Muscle of back (tissue), 11 donors: ENCODE measurements around the gene CCNY. TPM values are rescaled to one million over a fixed set of nuclear protein-coding genes. Genes with fewer than 3 reads are reported as not detected.

Experiments
- DNase-seq, 3 donors: peaks; one replicate each; pipeline versions ENCODE4 v3.0.0 to v3.0.0-alpha.2; 2013
- polyA plus RNA-seq, 10 donors: library from polyadenylated mRNA; unstranded; fragments of 120-200 nt; gene quantifications; one replicate each; pipeline ENCODE4 v1.2.1, GENCODE V29; 2013; ENCODE audit not compliant: insufficient read length in 10 of 10

The CCNY gene
- polyA plus RNA-seq, 10 donors: 79.1 to 108 (median 95.8) TPM

DNA sequence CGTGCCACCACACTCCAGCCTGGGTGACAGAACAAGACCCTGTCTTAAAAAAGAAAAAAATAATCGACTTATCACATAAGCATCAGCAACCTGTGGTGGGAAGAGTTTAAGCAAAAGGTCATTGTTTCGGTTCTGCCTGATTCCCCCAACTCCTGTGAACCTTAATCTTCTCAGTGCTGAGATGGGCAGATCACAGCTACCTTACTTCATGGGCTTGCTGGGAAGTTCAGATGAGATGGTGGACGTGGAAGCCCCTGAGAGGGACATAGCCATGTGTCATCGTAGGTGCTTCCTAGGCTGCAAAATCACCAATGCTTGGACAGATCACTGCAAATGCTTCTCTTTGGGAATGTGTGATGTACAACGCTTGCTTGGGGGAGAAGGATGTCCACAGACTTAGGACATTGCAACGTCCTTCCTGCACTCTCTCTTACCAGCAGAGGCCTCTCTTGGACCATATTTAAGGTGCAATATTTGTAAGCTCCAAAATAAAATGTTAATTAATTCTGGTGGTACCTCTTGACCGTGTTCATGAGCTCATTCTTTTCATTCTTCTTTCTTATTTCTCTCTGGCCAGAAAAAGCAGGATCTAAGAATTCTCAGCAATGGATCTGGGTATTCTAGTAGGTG lies 277.4 kb downstream of the CCNY start:
- peak in 1 of 3 donors; percentile 65 for DNase-seq

DNA sequence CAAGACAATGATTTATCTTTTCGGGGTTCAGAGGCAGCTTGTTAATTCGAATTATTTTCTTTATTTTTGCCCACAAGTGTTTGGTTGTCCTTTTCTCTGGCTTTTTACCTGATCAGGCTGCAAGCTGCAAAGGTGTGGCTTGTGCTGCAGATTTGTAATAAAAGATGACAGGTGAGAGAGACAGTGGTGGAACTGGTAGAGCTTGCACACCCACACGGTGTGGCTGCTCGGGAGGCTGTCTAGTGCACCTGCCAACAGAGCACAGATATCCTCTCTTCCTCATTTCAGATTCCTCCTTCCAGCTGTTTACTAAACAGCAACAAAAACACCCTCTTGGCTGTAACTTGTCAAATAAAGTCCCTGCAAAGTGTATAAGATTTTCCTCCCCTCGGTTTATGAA lies 278.0 kb downstream of the CCNY start:
- no peak for DNase-seq

Other genes with a start within 250 kb of the CCNY start
- 10 to 100 TPM; 33.6 to 54.5 (median 42.0) TPM for gene CUL2, start 246.2 kb upstream of the CCNY start, polyA plus RNA-seq
- gene CREM, start 209.7 kb upstream of the CCNY start, polyA plus RNA-seq: 10 to 100 TPM; 46.3 to 55.9 (median 49.1) TPM